HG03064 (cell line): ENCODE data around the gene CAMTA2.

Experiments
- ATAC-seq: cut with Tn5 transposase; IDR thresholded peaks from one replicate; pipeline ENCODE4 v1.9.1; 2021; ENCODE audit warnings: low read depth; ENCODE audit not compliant: unreplicated experiment

The CAMTA2 gene

DNA sequence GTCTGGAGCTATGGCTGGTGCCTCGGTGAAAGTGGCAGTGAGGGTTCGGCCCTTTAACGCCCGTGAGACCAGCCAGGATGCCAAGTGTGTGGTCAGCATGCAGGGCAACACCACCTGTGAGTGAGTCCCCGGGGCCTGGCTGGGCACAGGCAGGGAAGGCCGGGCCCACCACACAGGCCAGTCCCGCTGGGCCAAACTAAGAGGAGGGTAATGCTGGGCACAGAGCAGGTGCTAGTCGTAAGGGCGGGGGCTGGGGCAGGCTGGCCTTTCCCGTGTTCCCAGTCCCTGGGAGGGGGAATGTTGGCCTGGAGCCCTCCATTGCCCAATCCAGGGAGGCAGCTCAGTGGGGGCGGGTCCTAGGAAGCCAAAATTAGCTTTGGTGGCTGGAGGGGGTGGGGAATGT is 12.8 kb upstream of the CAMTA2 start:
- no peak for ATAC-seq

DNA sequence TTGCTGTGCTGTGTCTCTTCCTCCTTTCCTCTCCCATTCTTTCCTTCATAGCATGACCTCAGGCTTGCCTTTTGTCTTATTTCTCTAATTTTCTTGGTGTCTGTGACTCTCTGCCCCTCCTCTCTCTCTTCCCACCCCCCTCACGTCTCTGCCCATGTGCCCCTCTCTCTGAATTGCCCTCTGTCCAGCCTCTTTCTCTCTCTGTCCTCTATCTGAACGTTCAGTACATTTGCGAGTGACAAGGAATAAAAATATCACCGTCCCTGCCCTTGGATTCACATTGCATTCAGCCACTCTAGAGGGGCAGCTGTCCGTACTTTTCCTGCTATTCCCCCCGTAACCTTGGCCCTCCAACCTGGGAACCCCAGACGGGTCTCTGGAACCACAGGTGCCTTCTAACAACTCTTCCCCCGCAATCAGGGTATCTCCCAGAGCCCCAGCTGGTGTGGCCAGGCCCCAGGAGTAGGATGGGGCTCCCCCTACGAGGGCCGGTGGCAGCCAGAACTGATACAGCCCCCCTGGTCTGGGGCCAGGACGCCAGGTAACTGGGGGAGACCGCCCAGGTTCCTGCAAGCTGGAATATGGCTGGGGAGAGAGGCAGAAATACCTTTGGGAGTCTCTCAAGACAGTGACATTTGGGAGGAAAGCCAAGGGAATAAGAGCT is 12.1 kb upstream of the CAMTA2 start:
- ATAC-seq, result no peak

DNA sequence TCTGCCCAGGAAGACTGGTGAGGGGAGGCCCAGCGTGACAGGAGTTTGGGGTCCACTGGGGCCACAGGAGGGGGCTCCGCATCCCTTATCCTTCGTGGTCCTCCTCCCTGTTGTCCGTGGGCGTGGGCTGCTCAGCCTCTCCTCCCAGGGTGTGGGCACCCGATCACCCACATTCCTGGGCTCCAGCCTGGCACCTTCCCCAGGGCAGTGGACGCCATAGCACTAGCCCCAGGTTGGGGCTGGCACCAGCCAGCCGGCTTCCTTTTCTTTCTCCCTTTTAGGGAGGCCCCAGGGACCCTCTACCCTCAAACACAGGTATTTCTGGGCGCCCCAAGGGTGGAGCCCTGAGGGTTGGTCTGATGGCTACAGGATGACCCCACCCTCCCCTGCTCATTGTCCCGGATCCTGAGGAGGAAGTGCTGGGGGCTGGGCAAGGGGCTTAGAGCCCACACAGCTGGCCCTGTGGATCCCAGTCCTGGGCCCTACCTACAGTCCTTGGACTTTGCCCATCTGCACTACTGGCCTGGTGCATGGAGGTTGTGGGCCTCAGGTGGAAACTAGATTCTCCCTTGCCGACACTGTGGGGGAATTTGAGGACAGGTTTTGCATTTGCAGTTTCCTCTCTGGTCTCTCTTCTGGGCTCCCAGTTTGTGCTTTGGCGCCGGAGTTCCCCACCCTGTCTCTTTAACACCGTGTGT is 11.4 kb upstream of the CAMTA2 start:
- ATAC-seq, result no peak

DNA sequence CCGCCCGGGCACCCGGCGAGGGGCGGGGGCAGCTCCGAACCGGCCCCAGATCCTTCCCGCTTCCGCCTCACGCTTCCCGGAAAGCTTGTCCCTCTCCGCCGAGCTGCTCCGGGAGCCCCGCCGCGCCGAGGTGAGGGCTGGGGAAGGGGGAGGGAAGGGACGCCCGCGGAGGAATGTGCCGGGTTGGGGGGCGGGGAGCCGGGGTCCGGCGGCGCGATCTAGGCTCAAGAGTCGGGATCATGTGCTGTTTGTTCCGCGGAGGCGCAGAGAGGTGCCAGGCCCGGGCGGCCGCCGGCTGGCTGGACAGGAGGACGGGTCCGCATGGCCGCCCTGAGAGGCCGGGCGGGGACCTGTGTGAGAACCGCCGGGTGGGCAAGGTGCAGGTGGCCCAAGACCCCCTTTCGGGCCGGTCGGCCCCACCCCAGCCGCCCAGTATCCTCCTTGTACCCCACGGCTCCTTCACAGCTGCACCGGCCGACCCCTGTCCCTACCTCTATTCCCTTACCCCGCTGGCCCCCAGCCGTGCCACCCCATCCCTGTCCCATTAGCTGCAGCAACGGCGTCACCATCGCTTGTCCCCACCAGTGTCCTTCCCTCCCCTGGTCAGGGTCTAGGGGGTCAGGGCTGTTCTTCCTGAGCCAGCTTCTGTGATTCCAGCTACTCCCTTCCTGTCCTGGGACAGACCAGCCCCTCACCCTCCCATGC is 10.7 kb upstream of the CAMTA2 start:
- ATAC-seq, result no peak

DNA sequence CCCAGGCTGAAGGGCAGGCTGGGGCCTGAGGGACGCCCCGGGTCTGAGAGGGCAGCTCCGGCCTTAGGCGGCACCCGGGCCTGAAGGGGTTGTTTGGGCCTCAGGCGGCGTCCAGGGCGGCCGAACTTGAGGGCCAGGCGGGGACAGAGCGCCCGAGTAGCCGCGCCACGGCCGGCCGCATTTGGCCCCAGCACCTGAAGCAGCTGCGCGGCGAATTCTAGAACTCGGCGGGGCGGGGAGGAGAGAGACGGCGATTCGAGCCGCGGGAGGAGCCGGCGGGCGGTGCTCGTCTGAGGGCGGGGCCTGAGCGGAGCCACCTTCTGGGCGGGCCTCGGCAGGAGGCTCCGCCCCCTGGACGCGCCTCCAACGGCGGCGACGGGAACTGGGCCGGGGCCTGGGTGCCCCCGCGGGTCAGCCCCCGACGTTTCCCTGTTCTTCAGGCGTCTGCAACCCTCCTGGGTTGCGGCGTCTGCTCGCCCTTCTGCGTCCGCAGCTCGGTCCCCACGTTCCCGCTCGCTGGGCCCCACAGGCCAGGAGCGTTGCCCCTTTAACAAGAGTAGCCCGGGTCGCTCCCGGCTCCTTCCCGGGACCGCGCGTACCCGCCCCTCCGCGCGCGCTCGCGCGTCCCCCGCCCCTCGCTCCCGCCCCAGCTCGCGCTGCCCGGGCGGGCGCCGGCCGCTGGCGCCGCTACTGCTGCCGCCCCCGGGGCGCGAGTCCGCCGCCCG is 10.0 kb upstream of the CAMTA2 start, which contains the start of the genes INCA1 and KIF1C:
Gene INCA1 (minus strand): TSS at position 221 of the 725 bp plus-strand sequence. CDS start 3,085 bp downstream, outside the sequence.
Gene KIF1C (plus strand): TSS at position 649 of the 725 bp plus-strand sequence. CDS start 2,297 bp downstream, outside the sequence.
- ATAC-seq, result peak; percentile 70

DNA sequence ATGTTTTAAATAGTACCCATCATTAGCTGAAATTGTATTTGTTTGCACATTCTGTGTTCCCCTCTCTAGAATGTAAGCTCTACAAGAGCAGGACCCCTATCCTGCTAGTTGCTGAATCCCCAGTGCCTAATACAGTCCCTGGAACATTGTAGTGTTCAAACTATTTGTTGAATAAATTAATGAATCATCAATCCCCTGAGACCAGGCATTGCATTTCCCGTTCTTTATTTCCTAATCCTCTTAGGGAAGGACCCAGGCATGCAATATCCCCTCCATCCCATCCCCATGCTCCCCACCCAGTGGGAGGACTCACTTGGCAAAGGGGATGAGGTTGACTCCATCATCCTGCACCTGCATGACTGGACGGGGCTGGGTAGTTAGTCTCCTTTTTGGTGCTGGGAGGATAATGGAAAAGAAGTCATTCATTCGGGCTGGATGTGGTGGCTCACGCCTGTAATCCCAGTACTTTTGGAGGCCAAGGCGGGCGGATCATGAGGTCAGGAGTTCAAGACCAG is 6.7 kb upstream of the CAMTA2 start:
- no peak for ATAC-seq

DNA sequence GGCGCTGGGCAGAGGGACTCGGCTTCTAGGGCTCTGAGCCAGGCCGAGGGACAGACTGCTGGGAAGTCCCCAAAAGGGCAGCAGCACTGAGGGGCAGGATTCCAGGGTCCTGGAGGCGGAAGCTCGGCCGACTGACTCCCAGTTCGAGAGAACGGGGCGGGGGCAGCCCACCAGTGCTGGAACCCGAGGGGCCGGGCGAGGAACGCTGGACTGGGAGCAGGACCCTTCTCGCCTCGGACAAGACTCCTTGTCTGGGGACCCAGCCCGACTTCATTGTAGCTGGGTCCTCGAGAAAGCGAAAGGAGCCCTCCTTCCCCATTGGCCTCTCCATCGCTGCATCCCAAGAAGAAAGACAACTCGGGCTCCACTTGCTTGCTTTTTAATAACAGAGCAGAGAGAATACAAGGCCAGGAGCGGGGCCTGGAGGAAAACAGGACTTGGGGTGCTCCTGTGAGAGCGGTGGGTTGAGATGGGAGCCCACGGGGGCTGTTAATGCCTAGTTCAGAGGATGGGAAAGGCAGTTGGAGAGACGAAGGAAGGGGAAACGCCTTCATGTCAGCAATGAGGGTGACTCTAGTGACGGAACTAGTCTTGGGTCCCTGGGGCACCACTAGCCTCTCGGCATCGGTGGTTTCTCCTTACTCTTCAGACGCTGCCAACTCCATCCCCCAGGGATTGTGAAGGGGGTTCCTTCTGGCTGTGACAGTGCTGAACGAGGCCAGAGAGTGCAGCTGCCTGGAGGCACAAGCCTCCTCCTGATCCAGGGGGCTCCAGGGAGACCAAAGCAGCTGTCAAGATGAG is 492 bp upstream of the CAMTA2 start:
- no peak for ATAC-seq

DNA sequence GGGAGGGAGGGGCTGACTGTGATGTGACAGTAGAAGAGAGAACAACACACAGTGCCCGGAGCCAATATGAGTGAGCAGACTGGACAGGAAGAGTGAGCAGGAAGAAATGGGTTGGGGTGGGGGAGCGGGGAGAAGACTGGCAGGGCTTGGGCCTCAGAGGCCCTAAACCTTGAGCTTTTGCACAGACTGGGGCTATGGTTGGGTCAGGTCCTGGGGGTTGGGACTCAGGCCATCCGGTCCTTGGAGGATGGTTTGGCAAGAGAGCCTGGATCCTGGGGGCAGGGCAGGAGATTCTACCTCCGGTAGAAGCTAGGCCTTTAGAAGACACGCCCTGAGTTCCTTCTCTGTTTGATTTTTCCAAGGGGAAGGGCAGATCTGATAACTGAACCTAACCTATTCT is 1.1 kb downstream of the CAMTA2 start:
- no peak for ATAC-seq

DNA sequence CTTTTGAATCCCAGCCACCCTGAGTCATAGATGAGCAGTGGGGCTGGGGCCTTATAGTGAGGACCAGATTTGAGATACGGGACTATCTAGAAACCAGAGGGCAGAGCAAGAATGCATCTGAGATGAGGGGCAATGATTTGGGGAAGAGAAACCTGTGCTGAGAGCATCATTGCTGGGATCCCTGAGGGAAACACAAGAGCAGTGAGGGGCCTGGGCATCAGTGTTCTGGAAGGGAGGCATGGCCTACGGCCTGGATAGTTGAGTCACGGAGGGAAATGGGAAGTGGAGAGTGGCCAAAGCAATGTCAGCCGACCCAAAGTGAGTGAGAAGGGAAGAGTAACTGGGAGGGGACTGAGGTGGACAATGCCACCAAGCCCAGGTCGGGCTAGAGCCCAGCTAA is 5.2 kb downstream of the CAMTA2 start:
- no peak for ATAC-seq

DNA sequence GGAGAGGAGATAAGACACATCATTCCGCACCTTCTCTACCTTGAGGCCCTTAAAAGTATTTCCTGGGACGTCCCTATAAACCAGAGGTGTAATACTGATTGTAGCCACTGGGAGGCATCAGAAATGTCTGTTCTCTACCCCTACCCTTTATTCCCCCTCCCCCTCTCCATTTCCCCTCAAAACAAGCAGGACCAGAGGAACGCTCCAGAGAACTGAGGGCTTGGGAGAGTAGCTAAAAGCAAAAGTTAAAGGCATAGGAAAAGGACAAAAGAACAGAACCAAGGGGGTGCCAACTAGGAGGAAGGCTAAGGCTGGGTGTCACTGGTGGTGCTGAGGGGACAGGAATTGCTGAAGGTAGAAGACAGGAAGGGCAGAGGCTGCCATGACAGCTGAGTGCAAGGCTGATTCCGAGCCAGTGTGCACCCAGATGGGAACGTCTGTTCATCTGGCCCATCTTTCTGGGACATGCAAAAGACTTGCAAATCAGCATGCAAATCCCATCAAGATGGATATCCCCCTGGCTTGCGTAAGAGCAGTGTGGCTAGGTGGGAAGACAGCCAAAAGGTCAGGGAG is 6.7 kb downstream of the CAMTA2 start:
- ATAC-seq, result no peak

DNA sequence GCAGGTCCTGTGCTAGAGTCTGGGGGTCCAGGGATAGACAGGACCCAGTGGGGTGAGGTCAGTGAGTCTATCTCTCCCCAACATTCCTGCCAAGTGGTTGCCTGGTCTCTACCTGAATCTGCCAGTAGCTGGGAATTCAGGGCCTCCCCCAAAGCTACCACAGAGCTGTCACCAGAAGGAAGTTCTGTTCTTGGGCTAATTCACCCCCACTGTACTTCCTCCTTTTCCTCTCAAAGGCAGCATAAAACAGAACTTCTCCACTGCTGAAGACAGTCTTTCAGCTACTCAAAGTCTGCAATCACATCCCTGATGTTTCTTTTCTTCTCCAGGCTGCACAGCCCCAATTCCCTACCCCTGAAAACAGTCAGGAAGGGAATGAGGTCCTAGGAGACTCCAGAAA is 8.7 kb downstream of the CAMTA2 start:
- ATAC-seq, result no peak

DNA sequence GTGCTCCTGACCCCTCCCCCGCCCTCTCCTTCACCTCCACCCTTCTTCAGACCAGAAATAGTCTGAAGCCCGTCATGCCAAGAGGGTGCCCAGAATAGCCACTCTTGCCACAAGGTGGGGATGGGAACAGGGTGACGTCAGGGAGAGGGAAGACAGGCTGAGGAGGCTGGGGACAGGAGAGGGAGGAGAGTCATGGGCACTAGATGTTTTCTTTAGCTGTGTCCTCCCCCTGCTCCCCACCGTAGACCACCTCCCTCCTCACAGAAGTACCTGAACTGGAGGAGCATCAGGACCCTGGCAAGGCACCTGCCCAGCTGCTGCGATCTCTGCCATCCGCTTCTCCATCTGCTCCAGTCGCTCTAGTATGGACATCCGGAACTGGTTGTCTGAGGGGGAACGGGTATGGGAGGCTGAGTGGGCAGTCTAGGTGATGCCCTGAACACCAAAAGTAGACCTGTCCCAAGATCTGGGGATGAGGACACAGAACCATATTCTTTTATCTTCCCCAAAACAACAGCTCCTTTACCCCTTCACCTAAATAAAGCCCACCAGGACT is 13.3 kb downstream of the CAMTA2 start:
- ATAC-seq, result no peak

DNA sequence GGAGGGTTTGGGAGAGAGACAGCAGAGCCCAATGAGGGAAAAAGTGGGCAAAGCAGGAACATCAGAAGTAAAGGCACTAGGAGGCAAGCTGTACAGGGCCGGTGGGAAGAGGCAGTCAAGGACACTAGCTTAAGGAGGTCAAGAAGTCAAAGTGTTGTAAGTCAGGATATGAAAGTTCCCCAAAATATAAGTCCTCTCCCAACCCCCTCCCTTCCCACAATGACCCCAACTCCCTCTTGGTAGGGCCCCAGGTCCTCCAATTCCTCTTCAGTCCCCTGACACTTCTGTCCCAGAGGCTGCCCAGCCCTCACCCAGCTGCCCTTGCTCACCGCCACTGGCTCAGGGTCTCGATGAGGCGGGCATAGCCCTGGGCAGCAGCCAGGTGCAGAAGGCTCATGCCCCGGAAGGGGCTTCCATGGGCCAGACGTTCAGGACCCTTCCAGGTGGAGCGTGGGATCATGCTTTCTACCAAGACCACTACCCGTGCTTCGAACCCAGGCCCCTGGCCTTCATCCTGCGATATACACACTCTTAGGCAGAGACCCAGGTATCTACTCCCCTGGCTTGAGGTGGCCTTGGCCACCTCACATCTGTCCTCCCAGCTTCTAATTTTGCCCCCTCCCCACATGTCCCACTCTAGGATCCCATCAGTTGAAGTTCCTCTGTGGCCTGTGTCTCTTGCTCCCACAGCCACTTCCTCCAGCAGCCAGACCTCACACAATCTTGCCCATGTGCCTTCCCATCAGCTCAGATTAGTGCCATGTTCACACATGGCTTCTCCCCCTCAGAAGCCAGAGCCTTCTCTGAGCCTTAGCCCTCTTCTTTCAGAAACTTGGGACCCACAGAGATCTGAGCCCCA is 14.0 kb downstream of the CAMTA2 start:
- ATAC-seq, result no peak

DNA sequence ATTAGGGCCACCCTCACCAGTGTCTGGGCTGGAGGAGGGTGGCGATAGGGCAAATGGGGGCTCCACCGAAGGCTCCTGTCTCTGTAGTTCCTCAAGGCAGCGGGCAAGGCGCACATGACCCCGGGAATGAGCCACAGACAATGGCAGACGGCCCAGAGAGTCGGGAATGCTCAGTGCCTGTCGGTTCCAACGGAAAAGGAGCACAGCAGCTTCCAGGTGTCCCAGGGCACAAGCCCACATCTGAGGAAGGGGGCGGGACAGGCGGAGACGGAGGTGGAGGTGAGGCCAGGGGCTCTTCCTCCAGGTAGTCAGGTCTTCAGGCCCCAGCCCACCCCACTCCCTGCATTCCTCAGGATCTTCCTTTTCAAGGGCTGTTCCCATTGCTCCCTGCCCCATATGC is 14.7 kb downstream of the CAMTA2 start:
- no peak for ATAC-seq

DNA sequence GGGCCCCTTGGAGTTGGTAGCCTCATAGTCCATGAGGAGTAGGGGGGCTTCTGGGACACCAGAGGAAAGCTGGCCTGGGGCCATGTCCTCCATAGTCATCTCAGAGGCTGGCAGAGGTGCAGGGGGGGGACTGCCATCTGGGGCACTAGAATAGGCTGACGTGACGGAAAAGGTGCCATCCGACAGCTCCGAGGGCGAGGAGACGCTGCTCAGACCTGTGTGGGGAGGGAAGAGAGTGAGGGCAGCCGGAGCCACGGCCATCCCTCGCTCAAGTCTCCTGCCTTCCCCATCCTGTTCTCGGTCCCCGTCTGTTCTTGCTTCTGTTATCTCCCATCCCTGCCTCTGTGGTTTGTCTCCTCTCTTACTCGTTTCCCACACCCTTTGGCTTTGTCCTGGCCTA is 15.2 kb downstream of the CAMTA2 start:
- no peak for ATAC-seq

DNA sequence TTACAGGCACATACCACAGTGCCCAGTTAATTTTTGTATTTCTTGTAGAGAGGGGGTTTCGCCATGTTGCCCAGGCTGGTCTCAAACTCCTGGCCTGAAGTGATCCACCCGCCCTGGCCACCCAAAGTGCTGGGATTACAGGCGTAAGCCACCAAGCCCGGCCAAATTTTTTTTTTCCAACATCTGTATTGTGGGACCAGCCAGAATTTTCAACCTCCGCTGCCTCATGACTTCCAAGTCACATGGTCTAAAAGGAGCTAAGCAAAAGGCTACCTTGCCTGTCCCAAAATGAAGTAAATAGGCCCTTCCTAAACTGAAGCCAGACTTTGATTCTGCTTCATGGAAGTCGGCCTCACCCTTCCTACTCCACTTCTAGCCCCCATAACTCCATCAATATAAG is 15.6 kb downstream of the CAMTA2 start:
- ATAC-seq, result no peak

DNA sequence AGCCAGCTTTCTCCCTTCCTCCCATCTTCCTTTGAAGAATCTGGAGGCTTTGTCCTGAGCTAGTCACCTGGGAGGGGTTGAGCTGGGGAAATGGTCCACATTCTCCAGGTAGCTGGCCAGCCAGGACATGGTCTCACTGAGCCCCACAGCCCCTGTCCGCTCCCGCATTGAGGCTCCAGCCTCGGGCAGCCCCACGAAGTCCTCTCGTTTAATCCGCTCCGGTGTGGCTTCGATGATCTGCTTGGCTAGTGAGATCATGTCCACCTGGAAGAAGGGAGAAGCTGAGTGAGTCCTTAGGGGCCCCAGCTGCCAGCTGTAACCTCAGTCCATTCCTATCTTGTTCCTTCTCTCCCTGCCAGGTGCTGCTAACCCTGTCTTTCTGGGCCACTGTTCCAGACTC is 17.2 kb downstream of the CAMTA2 start:
- no peak for ATAC-seq

DNA sequence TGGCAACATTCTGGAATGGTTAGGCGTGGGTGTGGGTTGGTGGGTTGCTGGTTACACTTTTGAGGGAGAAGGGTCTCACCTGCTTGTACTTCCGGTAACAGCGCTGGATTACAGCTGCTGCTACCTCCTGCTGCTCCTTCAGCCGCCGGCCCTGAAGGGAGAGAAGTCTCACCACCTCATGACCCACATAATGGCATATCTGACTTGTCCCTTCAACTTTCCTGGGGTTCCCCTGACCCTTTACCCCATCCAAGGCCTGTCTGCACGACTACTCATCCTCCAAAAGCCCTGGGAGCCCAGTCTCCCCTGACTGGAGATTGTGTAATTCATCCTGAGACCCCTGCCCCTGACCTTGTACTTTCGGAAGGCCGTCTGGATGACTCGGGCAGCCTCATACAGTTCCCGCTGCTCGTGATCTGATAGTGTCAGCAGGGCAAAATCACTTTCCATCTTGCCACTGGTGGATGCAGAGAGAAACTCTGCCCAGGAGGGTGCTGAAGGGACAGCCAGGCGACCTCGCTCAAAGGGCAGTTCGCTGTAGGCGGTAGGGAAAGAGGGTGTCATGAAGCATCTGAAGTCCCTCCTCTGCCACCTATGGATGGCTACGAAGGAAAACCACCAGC is 17.8 kb downstream of the CAMTA2 start:
- ATAC-seq, result no peak
